Inflammatory macrophage treated with lipopolysaccharide for 1 hour (primary cell): ENCODE measurements around the gene NBEAL2.
A peak's percentile ranks its signal among the peaks of the same experiment; 100 is the strongest.
"Not testable (repeated sequence)": the region's sequence is repeated elsewhere in the genome, so short reads cannot be mapped to it uniquely, and the experiment has no call there.

ENCODE experiments used
- DNase-seq, 2 donors: peaks; one replicate each; pipeline ENCODE4 v3.0.0-alpha.2; 2020 to 2022

Gene NBEAL2

DNA sequence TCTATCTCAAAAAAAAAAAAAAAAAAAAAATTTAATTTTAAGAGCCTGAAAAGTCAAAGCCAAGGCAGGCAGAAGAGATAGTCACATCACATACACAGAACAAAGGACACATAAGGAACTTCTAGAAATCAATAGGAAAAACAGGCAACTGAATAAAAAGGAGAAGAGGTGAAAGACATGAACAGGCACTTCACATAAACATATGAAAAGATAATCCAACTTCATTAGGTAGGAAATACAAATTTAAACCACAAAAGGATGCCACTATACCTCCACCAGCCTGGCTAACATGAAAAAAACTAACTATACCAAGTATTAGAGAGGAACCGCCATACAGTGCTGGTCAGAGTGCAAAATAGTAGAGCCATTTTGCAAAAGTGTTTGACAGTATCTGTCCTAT is 17.0 kb upstream of the NBEAL2 start:
- no peak for DNase-seq

DNA sequence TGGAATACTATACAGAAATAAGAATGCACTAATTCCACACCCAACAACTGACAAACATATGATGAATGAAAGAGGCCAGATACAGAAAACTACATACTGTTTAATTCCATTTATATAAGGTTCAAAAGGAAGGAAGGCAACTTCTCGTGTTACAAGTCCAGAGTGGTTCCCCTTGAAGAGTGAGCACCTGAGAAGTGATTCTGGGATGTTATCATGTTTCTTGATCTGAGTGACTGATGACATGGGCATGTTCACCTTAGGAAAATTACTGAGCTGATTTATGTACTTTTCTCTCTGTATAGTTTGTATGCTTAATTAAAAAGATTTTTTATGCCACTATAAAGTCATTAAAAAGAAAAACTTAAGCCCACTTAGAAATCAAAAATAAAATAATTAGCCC is 16.5 kb upstream of the NBEAL2 start:
- DNase-seq = no peak

DNA sequence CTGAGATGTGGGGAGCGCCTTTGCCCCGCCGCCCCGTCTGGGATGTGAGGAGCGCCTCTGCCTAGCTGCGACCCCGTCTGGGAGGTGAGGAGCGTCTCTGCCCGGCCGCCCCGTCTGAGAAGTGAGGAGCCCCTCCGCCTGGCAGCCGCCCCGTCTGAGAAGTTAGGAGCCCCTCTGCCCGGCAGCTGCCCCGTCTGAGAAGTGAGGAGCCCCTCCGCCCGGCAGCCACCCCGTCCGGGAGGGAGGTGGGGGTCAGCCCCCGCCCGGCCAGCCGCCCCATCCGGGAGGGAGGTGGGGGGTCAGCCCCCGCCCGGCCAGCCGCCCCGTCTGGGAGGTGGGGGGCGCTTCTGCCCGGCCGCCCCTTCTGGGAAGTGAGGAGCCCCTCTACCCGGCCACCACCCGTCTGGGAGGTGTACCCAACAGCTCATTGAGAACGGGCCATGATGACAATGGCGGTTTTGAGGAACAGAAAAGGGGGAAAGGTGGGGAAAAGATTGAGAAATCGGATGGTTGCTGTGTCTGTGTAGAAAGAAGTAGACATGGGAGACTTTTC is 15.4 kb upstream of the NBEAL2 start:
- not testable (repeated sequence) for DNase-seq

DNA sequence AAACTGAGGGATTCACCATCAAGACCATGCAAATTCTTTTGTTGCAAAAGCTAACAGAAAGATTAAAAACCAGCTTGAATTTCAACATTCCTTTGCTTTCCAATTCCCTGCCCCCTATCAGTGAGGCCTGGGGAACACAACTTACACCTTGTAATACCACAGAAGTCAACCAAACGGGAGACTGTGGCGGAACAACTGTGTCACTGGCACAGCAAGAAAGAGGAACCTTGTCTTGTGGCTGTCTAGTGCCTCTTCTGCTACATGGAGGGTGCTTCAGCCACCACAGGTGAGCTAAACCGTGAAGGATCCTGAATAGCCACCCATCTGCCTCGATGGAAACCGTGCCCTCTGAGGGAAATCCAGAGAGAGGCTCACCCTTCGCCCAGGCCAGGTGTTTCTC is 14.3 kb upstream of the NBEAL2 start:
- peak; percentile 61 for DNase-seq

DNA sequence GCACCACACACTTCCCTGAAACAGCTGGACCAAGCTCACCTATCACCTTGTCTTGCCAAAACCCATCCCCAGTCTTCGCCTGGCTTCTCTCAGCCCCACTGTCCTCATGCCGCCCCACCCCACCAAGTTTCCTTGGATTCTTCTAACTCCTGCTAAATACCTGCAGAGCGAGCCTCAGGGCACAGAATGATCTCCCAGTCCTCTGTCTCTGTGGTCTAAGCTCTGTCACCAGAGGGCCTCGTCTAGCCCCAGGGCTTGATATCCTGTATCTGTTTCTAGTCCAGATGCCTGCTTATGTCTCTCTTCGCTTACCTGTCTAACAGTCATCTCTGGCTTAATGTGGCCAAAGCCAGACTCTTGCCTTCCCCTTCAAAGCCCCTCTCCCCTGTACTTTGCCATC is 12.7 kb upstream of the NBEAL2 start:
- no peak for DNase-seq

DNA sequence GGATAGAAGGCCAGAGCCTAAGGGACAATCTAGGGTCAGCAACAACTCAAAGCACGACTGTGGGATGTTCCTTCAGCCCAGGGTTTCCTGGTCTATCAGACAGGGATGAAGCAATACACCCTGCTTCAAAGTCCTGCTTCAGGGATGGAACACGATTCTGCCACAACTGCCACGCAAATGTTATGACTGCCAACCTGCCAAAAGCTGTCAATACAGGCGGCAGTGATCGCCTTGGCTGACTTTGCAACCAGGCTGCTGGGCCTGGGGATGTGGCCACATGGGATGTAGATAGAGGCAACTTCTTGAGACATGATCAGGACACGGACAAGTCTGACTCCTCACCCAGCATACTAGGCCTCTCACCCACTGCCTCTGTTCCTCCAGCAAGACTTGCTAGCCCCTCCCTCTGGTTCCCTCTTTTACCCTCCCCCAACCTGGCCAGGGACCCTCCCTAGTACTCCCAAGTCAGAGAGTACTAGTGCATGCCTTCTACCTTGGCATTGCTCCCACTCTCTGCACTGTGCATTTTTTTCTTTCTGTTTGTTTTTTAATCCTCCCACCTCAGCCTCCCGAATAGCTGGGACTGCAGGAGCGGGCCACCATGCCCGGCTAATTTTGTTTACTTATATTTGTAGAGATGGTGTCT is 10.6 kb upstream of the NBEAL2 start:
- DNase-seq = no peak

DNA sequence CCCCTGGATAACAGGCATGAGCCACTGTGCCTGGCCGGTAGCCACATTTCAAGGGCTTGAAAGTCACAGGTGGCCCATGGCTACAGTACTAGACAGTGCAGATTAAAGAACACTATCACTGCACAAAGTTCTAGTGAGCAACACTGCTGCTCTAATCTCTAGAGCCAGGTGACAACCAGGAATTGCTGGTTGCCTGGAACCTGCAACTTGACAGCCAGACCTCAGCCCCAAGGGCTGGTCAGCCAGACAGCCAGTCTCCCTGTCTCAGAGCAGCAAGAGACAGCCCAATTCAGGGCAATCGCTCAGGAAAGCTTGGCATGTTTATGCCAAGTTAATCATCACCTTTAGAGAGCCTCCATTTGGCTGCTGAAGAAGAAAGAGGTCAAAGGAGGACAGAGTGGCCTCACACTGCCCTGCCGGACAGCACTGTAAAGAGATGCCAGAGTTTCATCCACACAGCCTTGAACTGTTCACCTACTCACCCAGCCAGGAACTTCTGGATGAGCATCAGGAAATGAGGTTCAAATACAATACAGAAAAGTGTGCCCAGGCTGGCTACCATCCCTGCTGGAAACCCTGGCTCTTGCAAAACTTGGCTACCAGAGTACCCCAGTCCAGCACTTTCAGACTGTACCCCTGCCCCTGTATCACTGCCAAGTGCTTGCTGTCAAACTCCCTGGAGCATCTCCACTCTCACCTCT is 8.9 kb upstream of the NBEAL2 start:
- DNase-seq = no peak

DNA sequence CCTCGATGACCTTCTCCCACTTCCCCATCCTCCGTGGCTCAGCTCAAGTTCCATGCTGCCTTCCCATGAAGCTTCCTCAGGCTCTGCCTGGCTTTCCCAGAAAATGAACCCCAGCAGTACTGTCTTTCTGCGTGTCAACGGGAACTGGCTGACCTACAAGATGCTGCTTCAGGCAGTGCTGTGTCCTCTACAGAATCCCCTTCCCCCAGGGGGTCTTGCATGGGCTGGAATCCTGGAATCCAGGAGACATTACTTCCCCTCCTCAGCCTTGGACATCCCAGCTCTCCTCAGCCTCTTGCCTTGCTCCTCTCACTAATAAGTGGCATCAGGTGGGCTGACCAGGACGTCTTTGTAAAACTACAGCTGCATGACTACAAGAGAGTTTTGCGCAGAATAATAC is 8.3 kb upstream of the NBEAL2 start:
- DNase-seq = no peak

DNA sequence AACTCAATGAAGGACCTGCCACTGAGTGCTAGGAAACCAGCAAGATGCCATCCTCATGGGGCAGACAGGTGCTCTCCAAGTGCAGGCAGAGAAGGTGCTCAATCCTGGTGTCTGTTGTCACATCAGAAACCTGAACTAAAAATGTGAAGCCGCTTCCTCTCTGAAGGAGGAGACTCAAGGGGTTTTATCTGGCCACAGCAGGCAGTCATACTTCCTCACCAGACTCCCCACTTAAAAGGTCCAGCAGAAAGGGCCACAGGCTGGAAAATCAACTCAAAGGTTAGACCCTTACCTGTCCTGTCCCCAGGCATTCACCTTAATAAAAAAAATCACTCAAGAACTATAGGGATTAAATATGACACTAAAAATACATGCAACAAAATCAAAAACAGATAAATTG is 7.7 kb upstream of the NBEAL2 start:
- no peak for DNase-seq

DNA sequence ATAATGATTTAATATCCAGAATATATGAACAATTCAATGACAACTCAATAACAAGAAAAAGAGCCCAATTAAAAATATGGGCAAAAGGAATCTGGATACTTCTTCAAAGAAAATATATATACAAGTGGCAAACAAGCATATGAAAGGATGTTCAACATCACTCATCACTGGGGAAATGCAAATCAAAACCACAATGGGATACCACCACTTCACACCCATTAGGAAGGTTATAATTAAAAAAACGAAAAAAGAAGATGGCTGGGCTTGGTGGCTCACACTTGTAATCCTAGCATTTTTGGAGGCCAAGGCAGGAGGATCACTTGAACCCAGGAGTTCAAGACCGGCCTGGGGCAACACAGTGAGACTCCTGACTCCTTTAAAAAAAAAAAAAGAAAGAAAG is 7.1 kb upstream of the NBEAL2 start:
- no peak for DNase-seq

DNA sequence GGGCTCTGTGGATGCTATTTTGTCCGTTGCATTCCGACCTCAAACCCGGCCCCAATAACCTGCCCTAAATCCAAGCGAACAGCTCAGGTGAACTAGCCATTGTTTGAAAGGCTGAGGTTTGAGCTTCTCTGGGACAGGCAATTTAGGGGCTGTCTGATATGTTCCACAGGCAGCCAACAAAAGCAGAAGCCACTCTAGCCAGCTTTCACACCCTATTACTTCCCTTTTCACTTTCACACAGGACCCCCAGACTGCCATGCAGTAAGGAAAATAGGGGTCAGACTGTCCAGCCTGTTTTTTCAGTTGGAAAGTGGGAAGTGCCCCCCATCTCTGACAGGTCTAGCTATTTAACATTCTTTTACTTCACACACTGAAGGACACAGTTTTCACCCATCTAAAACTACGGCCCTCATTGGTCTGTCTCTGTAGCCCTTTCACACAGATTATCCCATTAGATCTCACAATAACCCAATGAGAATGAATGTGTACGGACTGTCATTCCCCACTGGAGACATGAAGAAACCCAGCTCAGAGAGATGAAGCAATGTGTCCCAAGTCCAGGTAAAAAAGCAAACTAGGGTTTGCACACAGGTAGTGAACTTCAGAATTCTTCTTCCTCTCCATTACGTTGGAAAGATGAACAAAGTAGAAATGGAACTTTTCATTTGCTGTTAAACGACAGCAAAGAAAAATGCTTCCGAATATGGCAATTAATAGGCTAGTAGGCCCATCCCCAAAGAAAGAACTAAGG is 4.9 kb upstream of the NBEAL2 start:
- DNase-seq = peak; percentile 43 to 51

DNA sequence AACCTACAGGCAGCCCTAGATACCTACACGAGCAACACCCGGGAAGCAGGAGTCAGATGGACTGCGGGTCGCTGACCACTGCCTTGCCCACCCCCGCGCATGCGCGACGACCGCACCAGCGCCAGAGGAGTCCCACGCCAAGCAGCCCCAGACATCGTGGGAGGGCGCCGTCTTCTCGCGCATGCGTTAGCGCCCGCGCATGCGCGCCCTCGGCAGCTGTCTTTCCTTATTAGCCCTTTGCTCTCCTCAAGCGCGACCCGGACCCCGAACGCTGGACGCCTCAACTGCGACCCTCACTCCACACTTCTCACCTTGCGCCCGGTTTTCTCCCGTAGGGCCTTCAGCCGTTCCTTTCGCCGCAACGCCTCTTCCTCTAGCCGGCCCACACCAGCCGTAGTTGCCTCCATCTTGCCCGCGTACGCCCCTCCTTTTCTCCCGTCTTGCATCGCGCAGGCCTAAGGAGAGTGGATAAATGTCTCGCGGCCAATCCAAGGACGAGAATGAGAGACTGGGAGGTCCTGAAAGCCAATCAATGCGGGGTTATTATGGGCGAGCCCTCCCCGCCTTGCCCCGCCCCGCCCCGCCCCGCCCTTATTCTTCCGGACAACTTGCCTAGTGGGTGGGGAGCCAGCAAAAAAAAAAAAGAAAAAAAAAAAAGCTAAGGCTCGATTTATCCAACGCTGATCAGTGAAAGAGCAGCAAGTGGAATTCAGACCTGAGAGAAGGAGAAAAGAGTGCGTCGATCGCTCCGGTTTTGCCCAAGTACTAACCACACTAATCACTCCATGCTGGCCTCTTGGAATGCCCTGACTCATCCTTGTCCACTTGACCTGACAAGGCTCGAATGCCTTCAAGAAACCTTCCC is 2.9 kb upstream of the NBEAL2 start, which contains the start of gene CCDC12:
CCDC12 (minus strand) TSS at position 420 of the 865 bp plus-strand sequence; CDS start at position 407, 13 bp downstream.
- peak; percentile 95 to 98 for DNase-seq

DNA sequence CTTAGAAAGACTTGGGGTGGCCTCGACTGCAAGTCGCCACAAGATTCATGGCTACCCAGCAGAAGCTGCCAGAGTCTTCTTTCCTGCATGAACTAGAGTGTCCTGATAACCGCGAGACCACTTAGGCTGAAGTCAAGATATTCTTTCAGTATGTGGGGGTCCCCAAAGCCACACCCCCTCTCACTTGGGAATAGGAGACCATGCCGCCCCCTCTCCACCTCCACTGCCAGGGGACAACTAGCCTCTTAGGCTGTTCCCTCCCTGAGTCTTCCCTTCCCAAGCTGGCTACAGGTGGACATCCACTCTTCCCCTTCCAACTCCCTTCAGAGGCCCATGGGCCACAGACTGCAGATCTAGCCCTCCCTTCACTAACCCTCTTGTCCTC is 1.7 kb upstream of the NBEAL2 start:
- DNase-seq = no peak

DNA sequence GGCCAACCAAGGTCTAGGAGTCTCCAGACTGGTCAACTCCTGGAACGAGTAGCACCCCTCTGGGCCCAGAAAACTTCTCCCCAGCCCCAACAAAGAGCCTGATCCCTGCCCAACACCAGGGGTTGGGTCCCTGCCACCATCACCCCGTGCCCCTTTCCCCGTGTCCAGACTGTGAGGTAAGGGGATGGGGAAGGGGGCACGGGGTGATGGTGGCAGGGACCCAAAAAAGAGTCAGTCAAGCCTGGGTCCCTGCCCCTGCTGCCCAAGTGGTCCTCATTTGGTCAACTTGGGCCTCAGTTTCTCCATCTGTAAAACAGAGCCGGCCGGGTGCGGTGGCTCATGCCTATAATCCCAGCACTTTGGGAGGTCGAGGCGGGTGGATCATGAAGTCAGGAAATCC is 1.1 kb upstream of the NBEAL2 start:
- DNase-seq = no peak

DNA sequence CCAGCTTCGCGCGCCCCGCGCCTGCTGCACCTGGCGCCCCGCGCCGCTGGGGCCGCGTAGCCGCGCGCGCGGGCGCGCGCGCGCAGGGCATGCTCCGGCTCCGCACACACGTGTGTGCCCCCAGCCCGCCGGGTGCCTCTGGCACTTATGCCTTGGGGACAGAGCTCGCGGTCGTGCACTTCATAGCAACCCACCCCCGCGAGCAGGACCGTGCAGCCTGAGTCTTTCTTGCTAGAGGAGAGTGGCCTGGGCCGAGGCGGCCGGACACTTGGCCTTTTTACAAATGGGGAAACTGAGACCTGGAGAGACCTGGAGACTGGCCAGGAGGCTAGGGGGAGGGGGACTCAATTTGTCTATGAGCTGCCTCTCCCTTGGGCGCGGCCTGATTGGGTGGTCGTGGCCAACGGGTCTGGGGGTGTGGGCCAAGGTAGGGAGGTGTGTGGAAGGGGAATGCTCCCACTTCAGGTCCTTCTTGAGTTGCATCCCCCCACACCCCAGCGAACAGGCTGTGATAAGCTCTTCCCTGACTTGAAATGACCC is 562 bp downstream of the NBEAL2 start:
- DNase-seq = no peak

DNA sequence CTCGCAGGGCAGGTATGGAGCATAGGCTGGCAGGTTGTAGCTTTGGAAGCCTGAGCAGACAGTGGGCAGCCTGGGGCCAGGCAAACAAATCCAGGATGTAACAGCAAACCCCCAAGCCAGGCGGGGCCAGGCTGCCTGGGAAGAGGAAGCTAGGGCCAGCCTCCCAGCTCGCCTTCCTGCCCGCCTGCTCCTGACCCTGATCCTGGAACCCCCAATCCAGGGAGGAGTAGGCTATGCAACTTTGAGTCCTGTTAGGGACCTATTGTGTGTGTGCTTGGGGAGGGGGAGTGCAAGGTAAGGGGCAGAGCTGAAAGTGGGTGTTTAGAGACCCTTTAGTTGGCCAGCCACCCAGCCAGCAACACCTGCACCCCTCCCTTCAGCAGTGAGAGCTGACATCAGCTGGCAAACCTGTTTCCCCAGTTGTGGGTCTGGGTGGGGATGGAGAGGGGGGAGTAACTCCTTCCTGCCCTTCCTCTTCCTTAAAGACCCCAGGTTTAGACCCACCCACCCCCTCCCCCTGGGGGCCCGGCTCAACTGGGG is 2.5 kb downstream of the NBEAL2 start:
- peak in 1 of 2 donors; percentile 37 for DNase-seq

DNA sequence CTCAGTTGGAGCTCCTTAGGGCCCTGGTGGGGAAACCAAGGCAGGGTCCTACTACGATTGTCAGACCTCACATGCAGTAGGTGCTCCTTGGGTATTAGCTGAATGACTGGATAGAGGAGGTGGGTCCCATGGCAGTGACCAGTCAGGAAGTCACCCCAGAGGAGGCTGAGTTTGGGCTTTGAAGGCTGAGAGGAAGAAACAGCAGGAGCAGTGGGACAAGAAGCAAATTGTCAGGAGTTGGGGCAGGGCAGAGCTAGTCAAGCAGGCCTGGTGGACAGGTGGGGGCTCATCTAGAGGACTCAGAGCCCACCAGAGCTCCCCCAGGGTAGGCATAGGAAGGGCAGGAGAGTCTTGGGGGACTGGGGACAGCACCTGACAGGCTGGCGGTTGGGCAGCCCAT is 3.1 kb downstream of the NBEAL2 start:
- no peak for DNase-seq

DNA sequence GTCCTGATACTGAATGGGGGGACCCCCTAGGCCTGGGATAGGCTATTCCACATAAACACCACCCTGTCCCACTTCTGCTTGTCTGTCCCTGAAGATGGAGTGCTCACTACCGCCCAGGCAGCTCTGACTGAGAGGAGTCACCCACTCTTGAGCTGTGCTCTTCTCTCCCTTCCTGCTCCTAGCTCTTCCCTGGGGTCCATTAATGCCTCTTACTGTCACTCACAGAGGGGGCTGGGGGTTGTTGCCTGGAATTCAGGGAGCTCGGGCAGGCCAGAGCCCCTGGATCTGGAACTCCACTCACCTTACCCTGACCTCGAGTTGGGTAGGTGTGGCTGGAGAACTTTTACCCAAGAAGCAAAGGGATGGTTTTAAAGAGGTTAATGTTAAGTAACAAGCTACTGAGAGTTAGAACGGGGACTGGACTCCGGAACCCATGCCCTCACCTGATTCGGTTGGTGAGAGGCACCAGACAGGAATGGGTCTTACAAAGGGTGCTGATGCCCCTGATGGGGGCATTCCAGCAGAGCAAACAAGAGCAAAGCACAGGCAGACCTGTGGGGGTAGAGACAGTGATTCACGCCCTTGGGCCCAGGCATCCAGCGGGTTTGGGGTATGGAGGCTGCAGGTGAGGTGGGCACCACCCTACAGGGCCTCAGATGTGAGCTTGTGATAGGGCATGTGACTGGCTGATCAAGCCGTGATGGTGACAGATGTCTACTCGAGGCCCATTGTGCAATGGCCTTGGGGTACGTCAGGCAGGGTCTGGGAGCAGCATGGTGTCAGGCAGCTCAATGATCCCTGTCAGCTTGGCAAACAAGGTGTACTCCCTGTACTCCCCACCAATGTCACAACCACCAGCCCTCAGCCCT is 5.4 kb downstream of the NBEAL2 start:
- no peak for DNase-seq

DNA sequence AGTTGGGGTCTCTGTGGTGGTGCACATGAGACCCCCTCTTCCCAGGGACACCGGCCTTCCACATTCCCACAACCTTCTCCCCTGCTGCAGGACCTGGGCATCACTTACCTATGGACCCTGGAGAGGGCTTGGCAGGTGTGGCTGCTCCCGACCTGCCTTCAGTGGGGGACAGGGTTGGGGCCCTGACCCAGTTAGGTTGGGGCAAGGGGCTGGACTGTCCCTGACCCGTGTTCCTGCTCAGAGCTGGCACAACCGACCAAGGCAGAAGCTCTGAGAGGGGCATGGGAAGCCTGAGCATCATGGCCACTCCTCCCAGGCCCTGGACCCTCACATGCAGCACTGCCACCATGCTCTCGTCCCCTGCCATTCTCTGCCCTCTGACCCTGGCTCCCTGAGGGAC is 6.1 kb downstream of the NBEAL2 start:
- no peak for DNase-seq

DNA sequence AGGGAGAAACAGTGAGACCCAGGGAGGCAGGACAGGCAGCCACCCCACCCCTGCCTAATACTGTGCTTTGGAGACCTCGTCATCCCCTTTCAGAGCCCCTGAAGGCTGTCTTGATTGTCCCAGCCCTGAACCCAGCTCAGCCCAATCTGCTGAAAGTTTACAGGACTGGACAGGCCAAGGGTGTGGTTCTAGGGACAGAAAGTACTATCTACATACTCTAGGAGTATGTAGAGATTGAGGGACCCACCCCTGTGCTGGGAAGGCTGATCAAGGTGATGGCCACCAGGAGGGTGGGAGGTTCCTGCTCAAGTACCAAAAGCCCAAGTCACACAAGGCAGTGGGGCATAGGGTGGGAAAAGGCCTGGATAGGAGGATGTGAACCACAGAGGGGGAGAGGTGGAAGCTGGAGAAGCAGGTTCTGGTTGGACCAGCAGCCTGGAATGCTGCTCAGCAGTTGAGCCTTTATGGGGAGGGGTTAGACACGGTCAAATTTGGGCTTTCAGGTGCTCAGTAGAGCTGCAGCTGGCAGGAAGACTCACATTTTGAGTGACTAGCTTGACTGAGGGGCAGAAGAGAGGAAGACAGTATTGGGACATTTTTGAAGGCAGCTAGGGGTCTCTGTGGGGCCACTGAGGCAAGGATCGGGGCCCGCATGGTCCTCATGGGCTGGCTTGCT is 6.7 kb downstream of the NBEAL2 start:
- DNase-seq = no peak
